Ishikawa (cell line): ENCODE measurements around the gene IQUB.

Experiments
- CREB1 ChIP-seq: IDR thresholded peaks from 2 replicates; pipeline ENCODE4 v1.6.1; 2012; ENCODE audit warnings: low read depth
- EP300 ChIP-seq: IDR thresholded peaks from 2 replicates; pipeline ENCODE4 v1.6.1; 2012; ENCODE audit warnings: borderline replicate concordance
- REST ChIP-seq: IDR thresholded peaks from 2 replicates; pipeline ENCODE4 v1.6.1; 2012; ENCODE audit warnings: low read depth, mild to moderate bottlenecking
- TCF12 ChIP-seq: IDR thresholded peaks from 2 replicates; pipeline ENCODE4 v1.6.1; 2012; ENCODE audit warnings: low read depth
- TEAD4 ChIP-seq: IDR thresholded peaks from 2 replicates; pipeline ENCODE4 v1.6.1; 2012
- YY1 ChIP-seq: IDR thresholded peaks from 2 replicates; pipeline ENCODE4 v1.6.1; 2012; ENCODE audit warnings: low read depth
- ZBTB7A ChIP-seq: IDR thresholded peaks from 2 replicates; pipeline ENCODE4 v1.6.1; 2012; ENCODE audit warnings: low read depth
- TF ChIP-seq, protein P1 (sequence below): IDR thresholded peaks from 2 replicates; pipeline ENCODE4 v1.6.1; 2012
- TF ChIP-seq, protein P2 (sequence below): IDR thresholded peaks from 2 replicates; pipeline ENCODE4 v1.6.1; 2012

GRCh38 chr7:123573341-123573740 is 38.9 kb upstream of the IQUB start:
- no peak for TF ChIP-seq YY1
- no peak for TF ChIP-seq REST
- TF ChIP-seq, protein P1, sequence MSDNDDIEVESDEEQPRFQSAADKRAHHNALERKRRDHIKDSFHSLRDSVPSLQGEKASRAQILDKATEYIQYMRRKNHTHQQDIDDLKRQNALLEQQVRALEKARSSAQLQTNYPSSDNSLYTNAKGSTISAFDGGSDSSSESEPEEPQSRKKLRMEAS, result no peak
- no peak for TF ChIP-seq TCF12
- no peak for TF ChIP-seq CREB1
- TF ChIP-seq ZBTB7A, result no peak
- TF ChIP-seq EP300, result no peak
- TF ChIP-seq, protein P2, sequence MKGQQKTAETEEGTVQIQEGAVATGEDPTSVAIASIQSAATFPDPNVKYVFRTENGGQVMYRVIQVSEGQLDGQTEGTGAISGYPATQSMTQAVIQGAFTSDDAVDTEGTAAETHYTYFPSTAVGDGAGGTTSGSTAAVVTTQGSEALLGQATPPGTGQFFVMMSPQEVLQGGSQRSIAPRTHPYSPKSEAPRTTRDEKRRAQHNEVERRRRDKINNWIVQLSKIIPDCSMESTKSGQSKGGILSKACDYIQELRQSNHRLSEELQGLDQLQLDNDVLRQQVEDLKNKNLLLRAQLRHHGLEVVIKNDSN, result no peak
- TF ChIP-seq TEAD4, result no peak
